Thyroid gland (tissue), 4 donors: ENCODE measurements around the gene CLRN3.

Experiments
- POLR2A ChIP-seq, 2 donors: fragments of 450-650 bp; IDR thresholded peaks; one replicate each; pipeline ENCODE4 v1.6.1; 2017; ENCODE audit warnings: antibody characterized with exemption in 2 of 2, mild to moderate bottlenecking in 2 of 2, moderate library complexity in 1 of 2
- TF ChIP-seq, protein P1 (sequence below), 6 experiments: fragments of 200-600 bp in 3 of 6; fragments of 450-650 bp in 3 of 6; sonication (generic) in 3 of 6; IDR thresholded peaks; one replicate each; pipeline ENCODE4 v1.5.1; 2016 to 2019; ENCODE audit warnings: antibody characterized with exemption in 6 of 6, mild to moderate bottlenecking in 2 of 6, inconsistent platforms in 1 of 6, moderate library complexity in 1 of 6

GRCh38 chr10:127888521-127889312, 4.0 kb downstream of the CLRN3 start:
- TF ChIP-seq POLR2A (IDR thresholded peaks at IDR 0.05), result no peak
- TF ChIP-seq, protein P1, sequence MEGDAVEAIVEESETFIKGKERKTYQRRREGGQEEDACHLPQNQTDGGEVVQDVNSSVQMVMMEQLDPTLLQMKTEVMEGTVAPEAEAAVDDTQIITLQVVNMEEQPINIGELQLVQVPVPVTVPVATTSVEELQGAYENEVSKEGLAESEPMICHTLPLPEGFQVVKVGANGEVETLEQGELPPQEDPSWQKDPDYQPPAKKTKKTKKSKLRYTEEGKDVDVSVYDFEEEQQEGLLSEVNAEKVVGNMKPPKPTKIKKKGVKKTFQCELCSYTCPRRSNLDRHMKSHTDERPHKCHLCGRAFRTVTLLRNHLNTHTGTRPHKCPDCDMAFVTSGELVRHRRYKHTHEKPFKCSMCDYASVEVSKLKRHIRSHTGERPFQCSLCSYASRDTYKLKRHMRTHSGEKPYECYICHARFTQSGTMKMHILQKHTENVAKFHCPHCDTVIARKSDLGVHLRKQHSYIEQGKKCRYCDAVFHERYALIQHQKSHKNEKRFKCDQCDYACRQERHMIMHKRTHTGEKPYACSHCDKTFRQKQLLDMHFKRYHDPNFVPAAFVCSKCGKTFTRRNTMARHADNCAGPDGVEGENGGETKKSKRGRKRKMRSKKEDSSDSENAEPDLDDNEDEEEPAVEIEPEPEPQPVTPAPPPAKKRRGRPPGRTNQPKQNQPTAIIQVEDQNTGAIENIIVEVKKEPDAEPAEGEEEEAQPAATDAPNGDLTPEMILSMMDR (IDR thresholded peaks at IDR 0.05), result no peak
